ENCODE data around the gene AGAP1.

DNA sequence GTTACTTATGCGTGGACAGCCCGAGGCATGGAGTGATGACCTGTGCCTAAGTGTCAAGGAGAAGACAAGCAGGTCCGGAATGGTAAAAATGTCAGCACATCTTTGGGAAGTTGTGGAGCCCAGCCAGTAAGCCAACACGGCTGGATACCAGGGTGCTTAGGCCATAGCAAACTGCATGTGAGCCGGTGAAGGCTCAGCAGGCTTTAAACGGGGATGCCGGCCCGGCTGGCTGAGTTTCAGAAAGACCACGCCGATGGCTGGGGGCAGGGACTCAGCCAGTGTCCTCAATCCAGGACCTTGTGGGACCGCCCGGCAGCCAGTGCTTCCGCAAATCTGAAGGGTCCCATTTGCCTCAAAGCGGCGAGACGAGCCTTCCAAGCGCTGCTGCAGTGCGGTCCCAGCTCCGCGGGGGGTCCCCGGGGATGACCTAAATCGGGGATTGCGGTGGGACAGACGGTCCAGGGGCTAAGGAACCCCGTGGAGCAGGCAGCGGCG lies 946 bp upstream of the AGAP1 start:
- no peak for TF ChIP-seq POLR2AphosphoS5 (IDR thresholded peaks at IDR 0.05)
- TF ChIP-seq, protein P1, sequence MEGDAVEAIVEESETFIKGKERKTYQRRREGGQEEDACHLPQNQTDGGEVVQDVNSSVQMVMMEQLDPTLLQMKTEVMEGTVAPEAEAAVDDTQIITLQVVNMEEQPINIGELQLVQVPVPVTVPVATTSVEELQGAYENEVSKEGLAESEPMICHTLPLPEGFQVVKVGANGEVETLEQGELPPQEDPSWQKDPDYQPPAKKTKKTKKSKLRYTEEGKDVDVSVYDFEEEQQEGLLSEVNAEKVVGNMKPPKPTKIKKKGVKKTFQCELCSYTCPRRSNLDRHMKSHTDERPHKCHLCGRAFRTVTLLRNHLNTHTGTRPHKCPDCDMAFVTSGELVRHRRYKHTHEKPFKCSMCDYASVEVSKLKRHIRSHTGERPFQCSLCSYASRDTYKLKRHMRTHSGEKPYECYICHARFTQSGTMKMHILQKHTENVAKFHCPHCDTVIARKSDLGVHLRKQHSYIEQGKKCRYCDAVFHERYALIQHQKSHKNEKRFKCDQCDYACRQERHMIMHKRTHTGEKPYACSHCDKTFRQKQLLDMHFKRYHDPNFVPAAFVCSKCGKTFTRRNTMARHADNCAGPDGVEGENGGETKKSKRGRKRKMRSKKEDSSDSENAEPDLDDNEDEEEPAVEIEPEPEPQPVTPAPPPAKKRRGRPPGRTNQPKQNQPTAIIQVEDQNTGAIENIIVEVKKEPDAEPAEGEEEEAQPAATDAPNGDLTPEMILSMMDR (IDR thresholded peaks at IDR 0.05 in 8 of 11, conservative IDR thresholded peaks at IDR 0.05 in 3 of 11), result no peak

Data from spleen (tissue), 7 donors.